Stimulated activated CD4-positive, alpha-beta T cell treated with anti-CD3 and anti-CD28 coated beads, TNF-alpha, amount 100 ng/mL, for 4 hours (primary cell): Measurements from ENCODE around the gene CLDN8.

Experiments used
- DNase-seq, 3 experiments: peaks; one replicate each; pipeline ENCODE4 v3.0.0-alpha.2; 2020; ENCODE audit warnings: low read depth in 3 of 3

The CLDN8 gene

DNA sequence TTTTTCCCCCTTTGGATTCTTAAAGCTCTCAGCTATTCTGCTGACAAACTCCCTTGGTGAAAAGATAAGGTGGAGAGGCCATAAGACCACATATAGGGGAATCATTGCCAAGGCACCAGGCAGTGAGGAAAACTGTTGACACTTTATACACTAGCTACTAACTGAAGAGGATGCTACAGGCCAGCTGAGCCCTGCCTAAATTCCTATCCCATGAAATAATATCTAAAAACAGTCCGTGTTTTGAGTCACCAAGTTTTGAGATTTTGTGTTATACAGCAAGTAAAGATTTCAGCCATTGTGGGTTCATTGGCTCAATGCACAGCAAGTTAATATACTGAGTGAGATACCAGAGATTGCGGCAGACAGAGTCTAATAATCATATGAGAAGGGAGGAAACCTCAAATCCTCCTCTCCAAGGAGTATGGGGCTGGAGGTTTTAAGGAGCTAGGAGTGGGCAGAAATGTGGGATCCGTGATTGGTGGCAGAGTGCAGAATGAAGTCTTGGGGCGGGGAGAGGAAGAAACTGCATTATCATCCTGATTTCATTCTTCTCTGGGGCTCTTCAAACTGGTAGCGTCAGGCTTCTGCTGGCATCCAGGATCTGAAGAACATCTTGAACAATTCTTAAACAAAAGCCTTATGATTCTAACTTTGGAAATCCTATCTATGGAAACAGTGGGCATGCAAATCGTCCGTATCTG is 9.2 kb downstream of the CLDN8 start:
- DNase-seq = no peak

DNA sequence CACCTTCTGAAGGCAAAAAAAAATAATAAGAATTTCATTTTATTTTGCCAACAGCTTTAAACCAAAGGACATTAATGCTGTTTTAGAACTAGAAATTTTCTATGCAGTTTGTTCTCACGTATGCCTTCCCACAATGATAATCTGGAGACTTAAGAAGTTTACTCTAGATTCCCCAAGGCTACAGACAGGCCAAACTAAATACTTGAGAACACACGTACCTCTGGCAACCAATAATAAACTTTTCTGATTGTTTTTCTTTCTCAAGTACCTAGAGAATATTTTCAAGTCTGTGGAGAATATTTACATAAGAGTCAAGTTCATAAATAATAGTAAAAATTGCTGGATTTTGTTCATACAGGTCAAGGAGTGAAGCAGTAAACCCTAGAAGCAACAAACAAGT is 15.9 kb downstream of the CLDN8 start:
- DNase-seq = no peak

DNA sequence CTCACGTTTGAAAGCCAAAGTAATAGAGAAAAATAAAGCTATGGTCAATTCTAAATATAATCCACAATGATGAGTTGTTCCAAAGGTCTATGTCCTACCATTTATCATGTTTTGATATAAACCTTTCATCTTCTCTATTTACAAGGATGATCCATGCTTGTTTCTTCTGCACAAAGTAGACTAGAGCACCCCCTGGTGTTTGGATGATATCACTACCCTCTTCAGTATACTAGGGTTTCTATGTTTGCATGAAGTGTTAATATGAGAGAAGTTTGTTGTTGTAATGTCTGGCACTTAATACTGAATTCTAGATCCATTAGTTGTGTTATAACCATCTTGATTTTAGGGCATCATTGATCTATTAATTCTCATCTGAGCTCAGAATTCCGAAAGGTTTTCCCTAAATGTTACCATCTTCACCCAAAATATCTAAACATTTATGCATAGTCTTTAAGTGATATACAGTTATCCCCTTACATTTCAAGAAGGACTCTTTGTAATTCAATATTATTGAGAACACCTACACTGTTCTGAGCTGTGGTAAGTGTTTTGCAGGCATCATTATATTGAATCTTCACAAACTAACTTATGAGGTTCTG is 21.1 kb downstream of the CLDN8 start:
- no peak for DNase-seq

GRCh38 chr21:30193201-30193600 is 22.7 kb downstream of the CLDN8 start:
- no peak for DNase-seq

DNA sequence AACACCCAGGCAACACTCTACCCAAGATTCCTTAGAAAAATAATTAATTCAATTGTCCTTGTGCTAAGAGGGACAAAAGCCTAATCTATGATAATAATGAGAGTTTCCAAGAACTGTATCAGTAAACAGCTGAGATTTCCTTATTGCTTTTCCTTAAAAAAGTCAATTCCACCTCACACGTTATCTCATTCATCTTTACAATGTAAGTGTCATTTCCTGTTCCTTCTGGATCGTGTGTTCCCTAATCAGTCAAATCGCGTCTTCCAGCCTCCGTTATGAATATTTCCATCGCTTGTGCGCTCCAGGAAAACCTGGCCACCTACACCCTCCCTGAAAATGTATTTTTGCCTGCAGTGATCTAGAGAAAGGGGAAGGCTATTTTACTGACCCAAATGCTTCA is 25.3 kb downstream of the CLDN8 start:
- DNase-seq = no peak

DNA sequence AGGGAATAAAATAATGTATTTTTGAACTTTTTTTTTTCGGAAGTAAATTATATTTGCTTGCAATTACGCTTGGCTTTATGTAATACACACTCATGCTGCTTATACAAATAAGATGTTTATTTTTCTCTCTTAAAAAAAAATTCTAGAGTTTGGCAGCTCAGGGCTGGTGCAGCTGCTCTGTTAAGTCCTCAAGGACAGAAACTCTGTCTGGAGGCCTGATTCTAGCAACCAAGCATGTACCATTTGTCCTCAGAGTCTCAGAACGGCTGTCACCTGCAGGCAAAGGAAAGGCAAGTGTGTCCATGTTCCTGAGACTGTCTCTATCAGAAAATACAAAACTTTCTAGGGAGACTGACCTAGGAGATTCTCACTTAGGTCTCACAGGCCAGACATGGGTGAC is 26.1 kb downstream of the CLDN8 start:
- DNase-seq = no peak

DNA sequence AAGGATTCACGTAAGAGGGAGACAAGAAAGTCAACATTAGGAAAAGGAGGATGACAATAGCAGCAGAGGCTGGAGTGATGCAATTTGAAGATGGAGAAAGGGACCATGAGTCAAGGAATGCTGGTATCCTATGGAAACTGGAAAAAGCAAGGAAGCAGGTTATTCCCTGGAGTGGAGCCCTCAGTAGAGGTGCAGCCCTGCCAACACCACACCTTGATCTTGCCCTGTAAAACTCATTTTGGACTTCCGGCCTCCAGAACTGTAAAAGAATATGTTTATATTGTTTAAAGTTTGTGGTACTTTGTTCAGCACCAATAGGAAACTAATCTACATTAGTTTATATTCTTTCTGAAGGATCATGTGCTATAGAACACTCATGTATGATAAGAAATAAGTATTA is 29.7 kb downstream of the CLDN8 start:
- DNase-seq = no peak

DNA sequence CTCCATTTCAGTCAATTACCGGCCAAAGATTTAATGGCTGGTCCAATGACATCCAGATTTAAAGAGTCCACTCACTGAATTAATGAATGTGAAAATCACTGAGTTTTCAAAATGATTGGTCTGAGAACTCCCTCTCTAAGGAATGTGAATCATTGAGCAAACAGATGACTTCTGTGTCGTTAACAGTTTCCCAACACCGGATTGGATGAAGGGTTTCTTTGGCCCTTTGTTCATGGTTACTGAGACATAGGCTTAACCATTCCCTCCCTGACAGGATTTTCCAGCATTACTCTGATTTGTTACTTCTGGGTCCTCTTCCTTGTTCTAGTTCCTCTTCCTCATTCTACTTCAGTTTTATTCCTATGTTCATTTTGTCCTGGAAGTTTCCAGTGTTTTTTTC is 47.8 kb downstream of the CLDN8 start:
- no peak for DNase-seq

- DNase-seq = no peak
Observed at GRCh38 chr21:30166705-30167104, 49.2 kb downstream of the CLDN8 start, which contains the start of gene CLDN17. Gene CLDN17, minus strand, starts transcription at chr21:30166805. Its CDS starts 188 bp downstream, at chr21:30166617.

DNA sequence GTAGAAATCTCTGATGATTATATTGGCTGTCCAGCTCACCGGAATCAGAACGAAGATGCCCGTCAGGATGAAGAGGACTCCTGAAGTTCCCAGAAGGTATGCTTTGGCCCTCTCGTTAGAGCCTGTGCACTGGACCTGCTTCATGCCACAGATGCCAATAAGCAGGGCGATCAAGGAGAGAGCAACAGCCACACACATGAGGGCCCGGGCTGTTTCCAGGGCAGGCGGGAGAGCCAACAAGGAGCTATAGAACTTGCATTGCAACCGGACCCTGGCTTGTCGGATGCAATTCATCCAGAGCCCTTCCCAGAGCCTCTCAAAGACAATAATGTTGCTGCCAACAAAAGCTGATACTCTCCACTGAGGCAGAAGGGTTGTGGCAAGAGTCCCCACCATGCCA is 49.7 kb downstream of the CLDN8 start:
- DNase-seq = no peak

- DNase-seq = no peak
Observed at GRCh38 chr21:30164796-30165195, 51.1 kb downstream of the CLDN8 start.
